Stimulated activated CD4-positive, alpha-beta T cell treated with anti-CD3 and anti-CD28 coated beads, Interleukin-15, amount 100 ng/mL, for 24 hours (primary cell): ENCODE results near the gene TM4SF20.

Experiments
- DNase-seq: peaks from one replicate; pipeline ENCODE4 v3.0.0-alpha.2; 2020

The TM4SF20 gene

GRCh38 chr2:227379095-227379494 is at the start of gene TM4SF20:
Gene TM4SF20 (minus strand): TSS chr2:227379306. CDS start chr2:227379268, 38 bp downstream.
- no peak for DNase-seq

DNA sequence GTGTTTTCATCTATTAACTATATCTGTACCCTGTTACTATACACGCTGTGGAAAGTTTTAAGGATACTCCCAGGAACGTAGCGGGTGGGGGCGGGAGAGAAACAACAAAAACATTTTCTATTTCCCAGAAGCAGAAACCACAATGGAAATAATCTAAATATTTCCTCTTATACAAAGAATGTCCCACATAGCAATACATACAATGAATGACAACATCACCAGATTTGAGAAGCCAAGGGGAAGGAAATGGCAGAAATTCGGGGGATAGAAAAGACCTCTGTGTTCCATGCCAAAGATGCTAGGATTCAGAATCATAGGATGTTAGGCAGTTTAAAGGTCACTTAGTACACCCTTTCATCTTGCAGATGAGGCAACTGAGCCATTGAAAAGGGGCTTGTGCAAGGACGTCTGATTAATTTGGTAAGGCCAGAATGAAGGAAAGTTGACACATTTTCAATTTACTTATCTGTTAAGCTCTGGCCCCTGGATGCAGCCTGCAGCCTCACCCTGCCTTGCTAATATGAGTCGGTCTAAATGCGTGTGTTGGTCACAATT is 49.7 kb upstream of the TM4SF20 start:
- no peak for DNase-seq

GRCh38 chr2:227423656-227424499 is 44.8 kb upstream of the TM4SF20 start:
- DNase-seq: no peak

- no peak for DNase-seq
These were observed 41.3 kb upstream of the TM4SF20 start for GRCh38 chr2:227420087-227421052.

DNA sequence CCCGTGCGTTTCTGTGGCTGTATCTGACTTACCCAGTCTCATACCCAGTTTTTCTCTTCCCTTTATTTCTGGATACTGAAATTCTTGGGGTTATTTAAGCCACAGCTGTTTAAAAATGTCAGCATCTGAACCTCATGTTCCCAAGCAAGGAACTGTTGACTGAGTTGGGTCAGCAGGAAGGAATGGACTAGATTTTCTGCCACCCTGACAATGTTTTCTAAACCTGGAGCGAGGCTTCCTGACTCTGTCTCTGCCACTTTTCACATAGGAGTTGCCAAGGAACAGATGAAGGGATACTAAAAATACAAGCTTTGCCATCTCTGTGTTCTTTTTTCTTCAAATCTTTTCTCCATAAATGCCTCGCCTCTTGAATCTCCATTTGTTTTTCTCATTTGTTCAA is 37.6 kb upstream of the TM4SF20 start:
- DNase-seq: no peak

DNA sequence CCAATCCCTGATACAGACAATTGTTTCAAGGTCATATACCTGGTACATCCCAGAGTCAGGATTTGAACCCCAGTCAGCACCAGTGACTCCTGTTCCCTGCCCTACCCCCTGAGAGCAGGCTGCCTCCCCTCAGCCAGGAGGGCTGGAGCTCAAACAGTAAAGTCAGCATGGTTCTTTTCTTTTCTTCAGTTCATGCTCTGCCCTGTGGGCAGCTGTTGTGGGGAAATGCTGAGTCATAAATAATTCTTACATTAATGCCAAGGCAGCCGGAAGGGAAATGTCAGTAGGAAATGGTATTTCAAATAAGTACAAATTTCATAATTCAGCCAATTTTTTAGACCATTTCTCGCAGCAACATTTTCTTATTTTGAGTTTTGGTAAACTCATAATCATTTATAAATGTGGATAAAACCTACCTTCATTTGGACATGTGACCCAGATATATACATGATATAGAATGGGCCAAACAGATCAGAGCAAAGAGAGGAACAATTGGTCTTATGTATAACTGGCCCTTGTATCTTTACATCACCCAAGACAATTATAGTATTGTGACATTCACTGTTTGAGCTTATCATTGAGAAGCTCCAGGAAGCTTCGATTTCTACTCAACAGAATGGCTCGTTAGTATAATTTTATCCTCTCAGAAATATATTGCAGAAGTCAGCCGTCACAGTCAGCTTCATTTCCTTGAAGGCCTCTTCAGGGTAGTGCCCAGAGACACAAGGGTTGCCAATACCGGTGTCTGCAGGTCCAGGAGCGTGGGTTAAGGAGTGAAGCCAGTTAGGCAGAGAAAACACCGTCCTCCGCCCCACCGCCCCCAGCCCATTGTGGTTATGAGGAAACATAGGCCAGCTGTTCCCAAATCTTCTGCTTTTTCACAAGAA is 36.7 kb upstream of the TM4SF20 start:
- peak; percentile 22 for DNase-seq

GRCh38 chr2:227414846-227415245 is 35.7 kb upstream of the TM4SF20 start:
- DNase-seq: no peak

DNA sequence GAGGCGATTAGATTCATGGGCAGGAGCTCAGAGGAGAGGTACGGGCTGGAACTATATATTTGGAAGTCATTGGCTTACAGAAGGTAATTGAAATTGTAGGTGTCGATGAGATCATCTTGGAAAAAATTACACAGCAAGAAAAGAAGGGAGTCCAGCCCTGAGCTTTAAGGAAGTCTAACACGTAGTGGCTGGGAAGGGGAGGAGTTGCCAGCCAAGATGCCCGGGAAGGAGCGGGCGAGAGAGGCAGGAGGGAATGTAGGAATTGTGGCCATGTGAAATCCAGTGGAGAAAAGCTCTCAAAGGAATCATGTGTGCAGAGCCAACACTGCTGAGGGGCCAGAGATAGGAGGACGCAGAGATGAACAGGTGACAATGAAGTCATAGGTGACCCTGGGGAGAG is 34.3 kb upstream of the TM4SF20 start:
- no peak for DNase-seq

DNA sequence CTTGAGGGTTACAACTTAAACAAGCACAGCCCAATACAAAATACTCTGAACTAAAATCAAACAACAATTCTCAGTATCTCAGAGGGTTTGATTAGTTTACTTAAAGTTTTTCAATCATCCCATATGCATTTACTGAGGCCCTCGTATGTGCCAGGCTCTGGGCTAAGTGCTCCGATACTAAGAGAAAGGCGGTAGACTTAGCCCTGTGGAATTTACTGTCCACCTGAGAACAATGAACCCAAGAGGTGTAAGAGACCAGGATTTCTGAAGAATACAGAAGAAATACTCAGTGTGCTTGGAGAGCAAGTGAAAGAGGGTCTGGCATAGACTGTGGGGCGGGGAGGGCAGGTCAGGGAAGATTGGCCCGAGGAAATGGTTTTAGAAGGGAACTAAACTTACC is 33.8 kb upstream of the TM4SF20 start:
- DNase-seq: no peak

GRCh38 chr2:227411990-227412350 is 32.9 kb upstream of the TM4SF20 start:
- no peak for DNase-seq

DNA sequence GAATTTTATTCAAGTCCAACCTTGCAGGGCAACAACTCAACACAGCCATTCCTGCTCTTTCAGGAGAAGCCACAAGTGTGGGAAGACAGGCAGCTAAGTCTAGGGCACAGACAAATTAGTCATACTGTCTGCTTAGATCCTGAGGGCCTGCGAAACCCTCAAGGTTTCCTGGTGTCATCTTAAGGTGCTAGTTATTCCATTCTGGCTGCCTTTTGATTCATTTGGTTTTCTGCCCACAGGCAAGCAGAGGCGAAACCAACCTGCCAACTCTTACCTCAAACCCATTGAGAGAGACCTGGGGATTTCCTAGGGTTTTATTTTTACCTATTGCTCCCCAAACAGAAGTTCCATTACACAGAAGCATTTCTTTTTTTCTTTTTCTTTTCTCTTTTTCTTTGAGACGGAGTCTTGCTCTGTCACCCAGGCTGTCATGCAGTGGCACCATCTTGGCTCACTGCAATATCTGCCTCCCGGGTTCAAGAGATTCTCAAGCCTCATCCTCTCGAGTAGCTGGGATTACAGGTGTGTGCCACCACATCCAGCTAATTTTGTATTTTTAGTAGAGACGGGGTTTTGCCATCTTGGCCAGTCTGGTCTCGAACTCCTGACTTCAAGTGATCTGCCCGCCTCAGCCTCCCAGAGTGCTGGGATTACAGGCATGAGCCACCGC is 32.3 kb upstream of the TM4SF20 start:
- DNase-seq: peak; percentile 80

DNA sequence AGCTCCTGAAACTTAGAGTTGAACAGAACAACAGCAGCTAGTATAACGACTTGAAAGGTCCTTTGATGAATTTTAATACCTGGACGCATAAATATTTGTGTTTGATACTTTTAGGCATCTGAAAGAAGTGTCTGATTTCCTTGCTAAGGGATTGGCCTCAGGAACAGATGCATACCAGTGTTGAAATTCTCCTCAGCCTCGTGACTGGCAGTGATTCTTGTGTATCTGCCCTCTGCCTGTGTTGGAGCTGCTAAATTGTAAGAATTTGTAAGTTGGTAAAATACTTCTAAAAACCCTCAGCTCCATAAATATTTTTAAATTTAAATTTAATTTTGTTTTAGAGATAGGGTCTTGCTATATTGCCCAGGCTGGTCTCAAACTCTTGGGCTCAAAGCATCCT is 31.1 kb upstream of the TM4SF20 start:
- DNase-seq: no peak

DNA sequence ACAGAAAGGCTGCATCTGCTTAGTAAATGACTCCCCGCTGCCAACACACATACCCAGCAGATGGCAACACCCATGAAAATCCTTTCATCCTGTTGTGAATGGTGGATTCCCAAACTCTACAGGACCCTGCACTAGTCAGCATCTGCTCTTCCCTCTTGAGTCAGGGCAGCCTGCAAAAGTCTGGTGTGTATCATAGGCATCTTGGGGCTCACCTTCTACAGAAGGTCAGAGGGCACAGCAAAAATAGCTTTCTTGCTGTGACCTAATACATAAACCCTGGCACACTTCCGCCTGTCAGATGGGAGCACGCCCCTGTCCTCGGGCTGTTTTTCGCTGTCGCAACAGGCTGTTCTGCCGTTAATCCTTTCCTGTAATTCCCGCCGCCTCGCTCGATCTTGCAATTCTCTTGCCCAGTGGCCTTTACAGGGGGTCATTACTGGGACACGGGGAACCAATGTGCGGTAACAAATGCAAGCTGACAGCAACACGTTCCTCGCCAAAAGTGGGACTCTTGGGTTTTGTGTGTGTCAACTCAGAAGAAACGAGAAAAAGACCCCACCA is 28.6 kb upstream of the TM4SF20 start:
- DNase-seq: no peak

DNA sequence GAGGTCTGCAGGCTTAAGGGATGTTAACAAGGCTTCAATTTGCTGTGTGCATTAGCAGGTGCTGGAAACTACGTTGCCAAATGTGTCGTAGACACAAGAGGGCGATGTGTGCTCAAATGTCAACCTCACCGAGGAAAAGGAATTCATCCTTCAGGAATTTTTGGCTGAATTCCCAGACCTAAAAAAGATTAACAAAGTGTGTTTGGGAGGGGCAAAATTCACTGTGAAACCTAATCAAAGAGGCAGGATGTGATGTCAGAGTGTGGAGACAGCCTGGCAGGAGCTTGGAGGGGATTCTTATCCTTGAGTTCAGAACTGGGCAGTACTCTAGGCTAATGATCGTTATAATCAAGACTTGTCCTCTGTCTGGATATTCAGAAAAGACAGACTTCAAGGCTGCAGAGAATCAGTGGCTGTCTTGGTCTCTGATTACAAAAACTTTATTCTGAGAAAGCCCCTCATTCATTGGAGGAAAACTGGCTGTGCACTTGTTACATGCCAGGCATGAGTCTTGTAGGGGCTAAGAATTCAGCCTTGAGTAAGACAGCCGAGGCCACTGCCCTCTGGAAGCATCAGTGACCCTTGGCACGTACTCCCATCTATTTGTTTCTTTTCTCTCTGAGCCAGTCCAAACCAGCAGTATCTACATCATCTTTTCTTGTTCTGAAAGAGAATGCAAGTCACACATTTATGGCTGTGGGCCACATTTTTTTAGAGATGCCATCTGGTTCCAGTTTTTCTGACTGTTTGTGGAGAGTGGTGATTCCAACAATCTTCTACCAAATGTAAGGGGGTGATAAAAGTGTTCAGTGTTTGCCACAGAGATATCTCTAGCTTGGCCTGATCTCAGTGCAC is 27.3 kb upstream of the TM4SF20 start:
- peak; percentile 30 for DNase-seq

GRCh38 chr2:227404585-227405271 is 25.6 kb upstream of the TM4SF20 start:
- no peak for DNase-seq

- DNase-seq: peak; percentile 28
These were observed 23.9 kb upstream of the TM4SF20 start for GRCh38 chr2:227402959-227403358.

- DNase-seq: no peak
These were observed 23.2 kb upstream of the TM4SF20 start for GRCh38 chr2:227402321-227402720.

- DNase-seq: no peak
These were observed 22.4 kb upstream of the TM4SF20 start for GRCh38 chr2:227401550-227401949.

DNA sequence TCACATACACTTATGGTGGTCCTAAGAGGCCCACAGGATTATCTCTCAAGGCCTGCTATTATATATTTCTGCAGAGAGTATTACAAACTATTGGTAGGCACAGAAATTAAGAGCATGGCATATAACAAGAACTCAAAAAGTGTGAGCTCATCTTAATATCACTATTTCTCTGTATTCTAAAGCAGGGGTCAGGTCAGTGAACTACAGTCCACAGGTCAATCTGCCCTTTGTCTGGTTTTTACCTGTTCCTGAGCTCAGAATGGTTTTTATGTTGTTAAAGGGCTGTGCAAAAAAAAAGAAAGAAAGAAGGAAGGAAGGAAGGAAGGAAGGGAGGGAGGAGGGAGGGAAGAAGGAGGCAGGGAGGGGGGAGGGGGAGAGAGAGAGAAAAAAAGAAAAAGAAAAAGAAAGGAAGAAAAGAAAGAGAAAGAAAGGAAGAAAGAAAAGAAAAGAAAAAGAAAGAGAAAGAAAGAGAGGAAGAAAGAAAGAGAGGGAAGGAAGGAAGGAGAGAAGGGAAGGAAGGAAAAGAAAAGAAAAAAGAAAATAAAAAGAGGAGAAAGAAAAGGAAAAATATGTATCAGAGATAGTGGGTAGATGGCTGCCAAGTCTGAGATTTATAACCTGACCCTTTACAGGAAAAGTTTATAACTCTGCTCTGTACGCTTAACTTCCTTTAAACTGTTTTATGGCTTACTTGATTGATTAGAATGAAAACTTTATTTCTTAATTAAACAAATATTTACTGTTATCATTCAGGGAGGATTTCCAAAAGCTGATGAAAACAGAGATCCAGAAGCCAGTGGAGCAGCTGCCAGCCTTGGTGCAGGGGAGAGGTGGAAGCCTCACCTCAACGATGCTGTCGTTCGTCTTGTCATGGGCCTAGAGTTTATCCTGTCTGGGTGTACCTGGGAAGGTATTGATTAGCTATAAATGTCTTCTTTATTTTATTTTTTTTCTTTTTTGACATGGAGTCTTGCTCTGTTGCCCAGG is 19.9 kb upstream of the TM4SF20 start:
- DNase-seq: no peak
